Measurements from ENCODE around the gene LRRK1. TPM values are rescaled to one million over a fixed set of nuclear protein-coding genes. Genes with fewer than 3 reads are reported as not detected.

LRRK1 gene
- total RNA-seq, 1 donor from 2014 or later = 3.0 TPM

- no peak for DNase-seq
- Histone ChIP-seq H3K4me3 (no peak overlapping the region), H3K4me1 (peaks cover 53% of the 10 kb centered on the region), H3K27ac (replicated peaks) (peak overlapping the region; percentile 82), H3K9me3 (replicated peaks) (no peaks in the 10 kb centered on the region), H3K27me3 (ENCODE audit: low read depth) (no peaks in the 10 kb centered on the region), H3K36me3 (no peaks in the 10 kb centered on the region)
- TF ChIP-seq CTCF (IDR thresholded peaks at IDR 0.05; ENCODE audit: borderline replicate concordance) = no peak
- intact Hi-C loops (cut with micrococcal nuclease) = no loop called here
Observed at GRCh38 chr15:101068523-101068960, 149.4 kb downstream of the LRRK1 start.

- TF ChIP-seq CTCF (IDR thresholded peaks at IDR 0.05; ENCODE audit: borderline replicate concordance) = no peak
- Histone ChIP-seq H3K9me3 (replicated peaks) (no peaks in the 10 kb centered on the region), H3K4me3 (no peak overlapping the region), H3K36me3 (no peaks in the 10 kb centered on the region), H3K27me3 (ENCODE audit: low read depth) (no peaks in the 10 kb centered on the region), H3K4me1 (peaks cover 49% of the 10 kb centered on the region), H3K27ac (replicated peaks) (peak overlapping the region; percentile 82)
- DNase-seq = no peak
- intact Hi-C loops (cut with micrococcal nuclease) = no loop called here
Observed at GRCh38 chr15:101068961-101069653, 149.9 kb downstream of the LRRK1 start.

- Histone ChIP-seq H3K36me3 (no peaks in the 10 kb centered on the region), H3K4me3 (no peak overlapping the region), H3K4me1 (peaks cover 44% of the 10 kb centered on the region), H3K9me3 (replicated peaks) (no peaks in the 10 kb centered on the region), H3K27me3 (ENCODE audit: low read depth) (no peaks in the 10 kb centered on the region), H3K27ac (replicated peaks) (peak overlapping the region; percentile 82)
- TF ChIP-seq CTCF (IDR thresholded peaks at IDR 0.05; ENCODE audit: borderline replicate concordance) = no peak
- DNase-seq = no peak
- intact Hi-C loops (cut with micrococcal nuclease) = no loop called here
Observed at GRCh38 chr15:101069654-101069973, 150.5 kb downstream of the LRRK1 start.

- TF ChIP-seq CTCF (IDR thresholded peaks at IDR 0.05; ENCODE audit: borderline replicate concordance) = no peak
- H3K9me3 ChIP-seq (replicated peaks) = no peaks in the 10 kb centered on the region
- H3K4me1 ChIP-seq = peaks cover 39% of the 10 kb centered on the region
- intact Hi-C loops (cut with micrococcal nuclease) = no loop called here
- H3K27me3 ChIP-seq (ENCODE audit: low read depth) = no peaks in the 10 kb centered on the region
- no peak overlapping the region for H3K4me3 ChIP-seq
- peak overlapping the region; percentile 82 for H3K27ac ChIP-seq (replicated peaks)
- DNase-seq = no peak
- no peaks in the 10 kb centered on the region for H3K36me3 ChIP-seq
Observed at GRCh38 chr15:101070024-101070423, 150.9 kb downstream of the LRRK1 start.

- Histone ChIP-seq H3K36me3 (no peaks in the 10 kb centered on the region), H3K4me1 (peaks cover 38% of the 10 kb centered on the region), H3K27ac (replicated peaks) (peak overlapping the region; percentile 82), H3K9me3 (replicated peaks) (no peaks in the 10 kb centered on the region), H3K27me3 (ENCODE audit: low read depth) (no peaks in the 10 kb centered on the region), H3K4me3 (no peak overlapping the region)
- TF ChIP-seq CTCF (IDR thresholded peaks at IDR 0.05; ENCODE audit: borderline replicate concordance) = no peak
- no peak for DNase-seq
- intact Hi-C loops (cut with micrococcal nuclease) = no loop called here
Observed at GRCh38 chr15:101070502-101071273, 151.5 kb downstream of the LRRK1 start.
